ENCODE data around the gene SLCO1B1. TPM values are rescaled to one million over a fixed set of nuclear protein-coding genes. Genes with fewer than 3 reads are reported as not detected.

The SLCO1B1 gene
- total and polyA plus RNA-seq, 4 donors, result 118 to 218 (median 145) TPM

DNA sequence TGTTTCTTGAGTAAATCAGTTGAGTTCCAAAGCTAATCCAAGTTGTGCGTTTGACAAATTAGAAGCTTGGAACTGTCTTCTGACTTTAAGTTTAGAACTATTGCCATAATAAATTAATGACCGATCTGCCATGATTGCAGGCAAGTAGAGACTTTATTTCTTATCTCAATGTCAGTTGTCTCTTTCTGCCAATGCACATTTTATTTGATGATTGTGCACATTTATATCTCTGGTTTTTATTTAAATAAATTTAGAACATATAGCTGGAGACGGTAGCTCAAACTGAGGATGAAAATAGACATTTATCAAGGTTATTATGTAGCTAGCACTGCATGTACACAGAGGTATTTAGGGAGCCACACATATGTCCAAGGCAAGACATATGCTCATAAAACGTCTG lies 34.1 kb downstream of the SLCO1B1 start:
- peaks cover 0 to 29% (median under 1%) of the 10 kb centered on the region in 4 donors for H3K4me1 ChIP-seq (ENCODE audit: control insufficient read depth in 4 of 4, insufficient read depth in 4 of 4, low read length in 3 of 4)
- no peak overlapping the region for H3K4me3 ChIP-seq (ENCODE audit: low read depth in 1 of 3, low read length in 3 of 3)
- no peak for TF ChIP-seq SP1 (IDR thresholded peaks at IDR 0.05)
- no peak for TF ChIP-seq RXRA (IDR thresholded peaks at IDR 0.05)
- TF ChIP-seq, protein P1, sequence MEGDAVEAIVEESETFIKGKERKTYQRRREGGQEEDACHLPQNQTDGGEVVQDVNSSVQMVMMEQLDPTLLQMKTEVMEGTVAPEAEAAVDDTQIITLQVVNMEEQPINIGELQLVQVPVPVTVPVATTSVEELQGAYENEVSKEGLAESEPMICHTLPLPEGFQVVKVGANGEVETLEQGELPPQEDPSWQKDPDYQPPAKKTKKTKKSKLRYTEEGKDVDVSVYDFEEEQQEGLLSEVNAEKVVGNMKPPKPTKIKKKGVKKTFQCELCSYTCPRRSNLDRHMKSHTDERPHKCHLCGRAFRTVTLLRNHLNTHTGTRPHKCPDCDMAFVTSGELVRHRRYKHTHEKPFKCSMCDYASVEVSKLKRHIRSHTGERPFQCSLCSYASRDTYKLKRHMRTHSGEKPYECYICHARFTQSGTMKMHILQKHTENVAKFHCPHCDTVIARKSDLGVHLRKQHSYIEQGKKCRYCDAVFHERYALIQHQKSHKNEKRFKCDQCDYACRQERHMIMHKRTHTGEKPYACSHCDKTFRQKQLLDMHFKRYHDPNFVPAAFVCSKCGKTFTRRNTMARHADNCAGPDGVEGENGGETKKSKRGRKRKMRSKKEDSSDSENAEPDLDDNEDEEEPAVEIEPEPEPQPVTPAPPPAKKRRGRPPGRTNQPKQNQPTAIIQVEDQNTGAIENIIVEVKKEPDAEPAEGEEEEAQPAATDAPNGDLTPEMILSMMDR (IDR thresholded peaks at IDR 0.05; ENCODE audit: low read depth, low read length, missing input control), result no peak
- no peak for TF ChIP-seq MAX (IDR thresholded peaks at IDR 0.05)
- no peak for TF ChIP-seq JUND (IDR thresholded peaks at IDR 0.05)
- no peak overlapping the region for H3K9ac ChIP-seq (ENCODE audit: low read depth in 1 of 2, low read length in 2 of 2)
- 69% methylated on average over 4 of the region's 4 CpGs for WGBS
- H3K36me3 ChIP-seq (ENCODE audit: control insufficient read depth in 4 of 4, insufficient read depth in 3 of 4, low read depth in 1 of 4, low read length in 3 of 4), result peaks cover 0 to 2% (median 0%) of the 10 kb centered on the region in 4 donors
- no peaks in the 10 kb centered on the region for H3K9me3 ChIP-seq (ENCODE audit: control insufficient read depth in 4 of 4, low read length in 3 of 4)
- DNase-seq (ENCODE audit: low spot score), result no peak
- no peaks in the 10 kb centered on the region for H3K27me3 ChIP-seq (ENCODE audit: control insufficient read depth in 4 of 4, insufficient read depth in 4 of 4, low read length in 3 of 4)
- no peak overlapping the region for H3K27ac ChIP-seq (ENCODE audit: low read depth in 1 of 2, low read length in 2 of 2)

DNA sequence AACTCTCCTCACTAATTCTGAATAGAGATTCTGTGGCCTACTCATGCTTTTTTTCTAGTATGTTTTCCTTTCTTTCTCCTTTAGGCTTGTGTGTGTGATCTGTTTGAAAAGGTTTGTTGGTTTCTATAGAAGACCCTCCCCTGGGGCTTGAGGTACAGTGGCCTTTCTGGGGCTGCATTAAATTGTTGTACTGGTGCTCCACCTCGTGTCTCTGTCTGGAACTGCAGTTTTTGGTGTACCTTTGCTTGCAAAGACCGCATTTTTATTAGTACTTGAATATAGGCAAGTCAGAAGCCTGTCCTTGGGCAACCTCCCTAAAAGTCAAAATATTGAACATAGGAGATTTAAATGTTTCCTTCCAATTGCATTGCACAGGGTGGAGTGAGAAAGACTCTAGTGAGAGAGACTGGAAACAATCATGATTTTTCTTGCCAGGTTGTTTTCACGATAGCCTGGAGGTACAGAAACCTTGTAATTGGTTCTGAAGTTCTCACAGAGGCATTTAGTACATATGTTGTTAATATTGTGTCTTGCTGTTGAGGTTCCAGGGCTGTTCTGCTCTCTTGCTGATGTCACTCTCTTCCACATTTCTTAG lies 39.0 kb downstream of the SLCO1B1 start:
- Histone ChIP-seq H3K27me3 (ENCODE audit: control insufficient read depth in 4 of 4, insufficient read depth in 4 of 4, low read length in 3 of 4) (no peaks in the 10 kb centered on the region), H3K9ac (ENCODE audit: low read depth in 1 of 2, low read length in 2 of 2) (no peak overlapping the region), H3K4me1 (ENCODE audit: control insufficient read depth in 4 of 4, insufficient read depth in 4 of 4, low read length in 3 of 4) (peaks cover 0 to 23% (median under 1%) of the 10 kb centered on the region in 4 donors), H3K27ac (ENCODE audit: low read depth in 1 of 2, low read length in 2 of 2) (no peak overlapping the region), H3K36me3 (ENCODE audit: control insufficient read depth in 4 of 4, insufficient read depth in 3 of 4, low read depth in 1 of 4, low read length in 3 of 4) (peaks cover 0 to 12% (median 1%) of the 10 kb centered on the region in 4 donors), H3K9me3 (ENCODE audit: control insufficient read depth in 4 of 4, low read length in 3 of 4) (no peaks in the 10 kb centered on the region), H3K4me3 (ENCODE audit: low read depth in 1 of 3, low read length in 3 of 3) (no peak overlapping the region)
- 26% methylated on average over 3 of the region's 3 CpGs for WGBS
- DNase-seq (ENCODE audit: low spot score), result peak; percentile 49
- no peak for TF ChIP-seq REST (IDR thresholded peaks at IDR 0.05)
- TF ChIP-seq TAF1 (conservative IDR thresholded peaks at IDR 0.05), result no peak
- TF ChIP-seq, protein P1 (IDR thresholded peaks at IDR 0.05; ENCODE audit: low read depth, low read length, missing input control), result peak; percentile 76
- TF ChIP-seq RAD21 (IDR thresholded peaks at IDR 0.05), result peak; percentile 88
- no peak for TF ChIP-seq GABPA (IDR thresholded peaks at IDR 0.05 in 1 of 2, conservative IDR thresholded peaks at IDR 0.05 in 1 of 2)
- TF ChIP-seq JUND (IDR thresholded peaks at IDR 0.05), result no peak
